Measurements from ENCODE around the gene DCLK1. TPM values are rescaled to one million over a fixed set of nuclear protein-coding genes. Genes with fewer than 3 reads are reported as not detected.

DCLK1 gene
- total RNA-seq, 1 donor from 2014 or later: 3.9 TPM

- no peaks in the 10 kb centered on the region for H3K9me3 Mint-ChIP-seq (ENCODE audit: low read depth)
- no peaks in the 10 kb centered on the region for H3K36me3 Mint-ChIP-seq (ENCODE audit: insufficient read depth)
- H3K27me3 Mint-ChIP-seq: peaks cover 63% of the 10 kb centered on the region
- DNase-seq (ENCODE audit: low spot score, unreplicated experiment): no peak
- no peak overlapping the region for H3K4me3 Mint-ChIP-seq (ENCODE audit: low read depth)
- TF ChIP-seq, protein P1, sequence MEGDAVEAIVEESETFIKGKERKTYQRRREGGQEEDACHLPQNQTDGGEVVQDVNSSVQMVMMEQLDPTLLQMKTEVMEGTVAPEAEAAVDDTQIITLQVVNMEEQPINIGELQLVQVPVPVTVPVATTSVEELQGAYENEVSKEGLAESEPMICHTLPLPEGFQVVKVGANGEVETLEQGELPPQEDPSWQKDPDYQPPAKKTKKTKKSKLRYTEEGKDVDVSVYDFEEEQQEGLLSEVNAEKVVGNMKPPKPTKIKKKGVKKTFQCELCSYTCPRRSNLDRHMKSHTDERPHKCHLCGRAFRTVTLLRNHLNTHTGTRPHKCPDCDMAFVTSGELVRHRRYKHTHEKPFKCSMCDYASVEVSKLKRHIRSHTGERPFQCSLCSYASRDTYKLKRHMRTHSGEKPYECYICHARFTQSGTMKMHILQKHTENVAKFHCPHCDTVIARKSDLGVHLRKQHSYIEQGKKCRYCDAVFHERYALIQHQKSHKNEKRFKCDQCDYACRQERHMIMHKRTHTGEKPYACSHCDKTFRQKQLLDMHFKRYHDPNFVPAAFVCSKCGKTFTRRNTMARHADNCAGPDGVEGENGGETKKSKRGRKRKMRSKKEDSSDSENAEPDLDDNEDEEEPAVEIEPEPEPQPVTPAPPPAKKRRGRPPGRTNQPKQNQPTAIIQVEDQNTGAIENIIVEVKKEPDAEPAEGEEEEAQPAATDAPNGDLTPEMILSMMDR (IDR thresholded peaks at IDR 0.05; ENCODE audit: unreplicated experiment): no peak
- H3K4me1 Mint-ChIP-seq (ENCODE audit: low read depth): no peaks in the 10 kb centered on the region
- H3K27ac Mint-ChIP-seq: no peak overlapping the region
Measured at GRCh38 chr13:35855531-35856019, 275.6 kb downstream of the DCLK1 start.

GRCh38 chr13:35854286-35854685 is 276.9 kb downstream of the DCLK1 start:
- TF ChIP-seq, protein P1 (IDR thresholded peaks at IDR 0.05; ENCODE audit: unreplicated experiment): no peak
- H3K27ac Mint-ChIP-seq: no peak overlapping the region
- no peaks in the 10 kb centered on the region for H3K36me3 Mint-ChIP-seq (ENCODE audit: insufficient read depth)
- H3K27me3 Mint-ChIP-seq: peaks cover 55% of the 10 kb centered on the region
- DNase-seq (ENCODE audit: low spot score, unreplicated experiment): no peak
- H3K4me3 Mint-ChIP-seq (ENCODE audit: low read depth): no peak overlapping the region
- H3K9me3 Mint-ChIP-seq (ENCODE audit: low read depth): no peaks in the 10 kb centered on the region
- H3K4me1 Mint-ChIP-seq (ENCODE audit: low read depth): no peaks in the 10 kb centered on the region

- no peaks in the 10 kb centered on the region for H3K9me3 Mint-ChIP-seq (ENCODE audit: low read depth)
Measured at GRCh38 chr13:35851881-35852280, 279.3 kb downstream of the DCLK1 start.

DNA sequence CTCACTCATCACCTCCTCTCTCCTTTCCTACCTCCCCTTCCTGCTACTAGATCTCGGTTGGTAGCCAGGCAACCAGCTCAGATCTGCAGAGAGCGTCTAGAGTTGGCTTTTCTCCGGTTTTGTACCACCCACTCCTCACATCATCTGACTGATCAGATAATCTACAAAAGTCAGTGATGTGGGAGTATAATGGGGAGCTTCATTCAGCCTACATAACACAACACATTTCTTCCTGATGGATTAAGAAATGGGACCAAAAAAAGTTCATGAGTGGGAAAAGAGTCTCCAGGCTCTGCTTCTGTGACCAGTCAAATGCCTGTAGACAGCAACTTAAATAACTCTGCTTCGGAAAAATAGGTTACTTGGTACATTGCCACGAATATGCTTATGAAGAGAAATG is 279.8 kb downstream of the DCLK1 start:
- H3K4me3 Mint-ChIP-seq (ENCODE audit: low read depth): no peak overlapping the region
- TF ChIP-seq, protein P1 (IDR thresholded peaks at IDR 0.05; ENCODE audit: unreplicated experiment): no peak
- H3K27ac Mint-ChIP-seq: no peak overlapping the region
- H3K9me3 Mint-ChIP-seq (ENCODE audit: low read depth): no peaks in the 10 kb centered on the region
- H3K36me3 Mint-ChIP-seq (ENCODE audit: insufficient read depth): no peaks in the 10 kb centered on the region
- H3K27me3 Mint-ChIP-seq: peaks cover 28% of the 10 kb centered on the region
- no peak for DNase-seq (ENCODE audit: low spot score, unreplicated experiment)
- H3K4me1 Mint-ChIP-seq (ENCODE audit: low read depth): no peaks in the 10 kb centered on the region

More at GRCh38 chr13:35851881-35852280, 279.3 kb downstream of the DCLK1 start:
- Mint-ChIP-seq H3K4me3 (ENCODE audit: low read depth) (no peak overlapping the region), H3K36me3 (ENCODE audit: insufficient read depth) (no peaks in the 10 kb centered on the region), H3K27ac (no peak overlapping the region), H3K4me1 (ENCODE audit: low read depth) (no peaks in the 10 kb centered on the region), H3K27me3 (peaks cover 33% of the 10 kb centered on the region)
- DNase-seq (ENCODE audit: low spot score, unreplicated experiment): no peak
- TF ChIP-seq, protein P1 (IDR thresholded peaks at IDR 0.05; ENCODE audit: unreplicated experiment): no peak

- H3K4me1 Mint-ChIP-seq (ENCODE audit: low read depth): no peaks in the 10 kb centered on the region
- H3K27me3 Mint-ChIP-seq: peaks cover 20% of the 10 kb centered on the region
- DNase-seq (ENCODE audit: low spot score, unreplicated experiment): no peak
- H3K4me3 Mint-ChIP-seq (ENCODE audit: low read depth): no peak overlapping the region
- H3K9me3 Mint-ChIP-seq (ENCODE audit: low read depth): no peaks in the 10 kb centered on the region
- TF ChIP-seq, protein P1 (IDR thresholded peaks at IDR 0.05; ENCODE audit: unreplicated experiment): no peak
- H3K27ac Mint-ChIP-seq: no peak overlapping the region
- no peaks in the 10 kb centered on the region for H3K36me3 Mint-ChIP-seq (ENCODE audit: insufficient read depth)
Measured at GRCh38 chr13:35850569-35850968, 280.6 kb downstream of the DCLK1 start.
